NCI-H460 (cell line): Measurements from ENCODE around the gene ALKBH2. TPM values are rescaled to one million over a fixed set of nuclear protein-coding genes. Genes with fewer than 3 reads are reported as not detected.

Source experiments
- DNase-seq: peaks from one replicate; pipeline ENCODE4 v3.0.0-alpha.2; 2016; ENCODE audit warnings: low read depth; ENCODE audit errors: extremely low read depth
- polyA plus RNA-seq: library from polyadenylated mRNA; depleted of rRNA; stranded (reverse); fragments of >200 nt; gene quantifications from 2 replicates; pipeline ENCODE4 v1.2.3, GENCODE V29; 2014; cell fraction: nucleus; rRNA removed
- total RNA-seq: library from RNA; depleted of rRNA; stranded (reverse); fragments of >200 nt; shearing (Covaris generic); gene quantifications from 2 replicates; pipeline ENCODE4 v1.2.3, GENCODE V29; 2014; rRNA removed

ALKBH2 gene
- total RNA-seq: 26.1 and 35.1 TPM in 2 replicates
- 47.6 and 54.8 TPM in 2 replicates for polyA plus RNA-seq

DNA sequence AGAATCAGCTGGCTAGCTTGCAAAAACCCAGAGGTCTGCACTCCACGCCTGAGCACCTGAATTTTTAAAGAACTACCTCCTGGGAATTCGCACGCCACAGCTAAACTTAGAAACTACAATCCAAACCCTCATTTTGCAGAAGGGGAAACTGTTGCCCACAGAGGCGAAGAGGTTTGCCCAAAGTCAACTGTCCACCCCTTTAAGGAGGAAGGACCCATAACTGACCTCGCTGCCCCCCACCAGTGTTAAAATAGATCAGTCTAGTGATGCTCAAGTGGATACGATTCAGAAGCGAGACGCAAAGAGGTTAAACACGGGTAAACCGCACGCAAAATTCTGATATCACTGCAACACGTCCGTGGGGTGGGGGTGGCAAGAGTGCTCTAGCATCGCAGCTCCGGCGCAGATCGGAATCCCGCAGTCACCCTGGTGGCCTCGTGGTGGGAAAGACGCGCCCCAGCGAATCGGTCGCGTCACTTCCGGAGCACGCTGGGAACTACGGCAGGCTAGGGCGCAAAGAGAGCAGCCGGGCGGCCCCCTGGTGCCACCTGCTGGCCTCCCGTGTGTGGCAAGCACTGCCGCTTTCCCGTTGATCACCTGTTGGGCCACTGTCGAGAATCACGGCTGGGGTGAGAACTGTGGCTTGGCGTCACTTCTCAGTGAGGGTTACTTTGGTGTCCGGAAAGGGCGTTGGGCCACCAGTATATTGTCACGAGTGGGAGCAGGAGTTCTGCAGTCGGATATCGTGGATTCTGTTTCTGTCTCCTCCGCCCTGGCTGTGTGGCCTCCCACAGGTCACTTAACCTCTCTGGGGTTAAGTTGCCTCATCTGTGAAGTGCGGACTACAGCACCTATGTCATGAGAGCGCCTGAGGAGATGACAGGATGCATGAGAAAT lies at the start of gene ALKBH2:
Gene ALKBH2, minus strand, starts transcription at position 451 of the 897 bp plus-strand sequence. CDS start 686 bp downstream, outside the sequence.
- peak; percentile 90 for DNase-seq

DNA sequence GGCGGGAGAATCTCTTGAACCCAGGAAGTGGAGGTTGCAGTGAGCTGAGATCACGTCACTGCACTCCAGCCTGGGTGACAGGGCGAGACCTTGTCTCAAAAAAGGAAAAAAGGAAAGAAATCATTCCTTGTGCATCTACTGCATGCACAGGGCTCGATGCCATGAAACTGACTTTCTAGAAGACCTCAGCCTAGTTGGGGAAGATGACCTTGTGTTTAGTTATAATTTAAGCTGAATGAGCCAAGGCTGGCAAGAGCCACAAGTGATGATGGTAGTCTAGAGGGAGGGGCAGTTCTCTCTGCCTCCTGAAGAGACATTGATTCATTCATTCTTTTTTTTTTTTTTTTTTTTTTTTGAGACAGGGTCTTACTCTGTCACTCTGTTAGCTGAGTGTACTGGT lies 47.3 kb upstream of the ALKBH2 start:
- DNase-seq: no peak

DNA sequence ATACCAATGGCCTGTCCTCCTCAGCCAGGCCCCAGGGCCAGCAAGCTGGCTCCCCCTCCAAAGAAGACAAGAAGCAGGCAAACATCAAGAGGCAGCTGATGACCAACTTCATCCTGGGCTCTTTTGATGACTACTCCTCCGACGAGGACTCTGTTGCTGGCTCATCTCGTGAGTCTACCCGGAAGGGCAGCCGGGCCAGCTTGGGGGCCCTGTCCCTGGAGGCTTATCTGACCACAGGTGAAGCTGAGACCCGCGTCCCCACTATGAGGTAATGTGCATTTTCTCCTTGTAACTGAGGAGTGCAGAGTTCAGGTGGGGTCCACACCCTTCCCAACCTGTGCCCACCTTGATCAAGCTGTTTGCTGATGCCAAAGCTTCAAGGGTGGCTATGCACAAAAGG lies 46.5 kb upstream of the ALKBH2 start:
- DNase-seq: no peak

DNA sequence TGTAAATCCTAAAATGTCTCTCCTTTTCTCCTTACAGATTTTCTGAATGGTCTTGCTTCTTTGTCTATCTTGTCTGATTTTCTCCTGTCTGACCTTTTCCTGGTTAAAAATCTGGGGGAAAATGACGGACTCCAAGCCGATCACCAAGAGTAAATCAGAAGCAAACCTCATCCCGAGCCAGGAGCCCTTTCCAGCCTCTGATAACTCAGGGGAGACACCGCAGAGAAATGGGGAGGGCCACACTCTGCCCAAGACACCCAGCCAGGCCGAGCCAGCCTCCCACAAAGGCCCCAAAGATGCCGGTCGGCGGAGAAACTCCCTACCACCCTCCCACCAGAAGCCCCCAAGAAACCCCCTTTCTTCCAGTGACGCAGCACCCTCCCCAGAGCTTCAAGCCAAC lies 46.1 kb upstream of the ALKBH2 start:
- DNase-seq: no peak

DNA sequence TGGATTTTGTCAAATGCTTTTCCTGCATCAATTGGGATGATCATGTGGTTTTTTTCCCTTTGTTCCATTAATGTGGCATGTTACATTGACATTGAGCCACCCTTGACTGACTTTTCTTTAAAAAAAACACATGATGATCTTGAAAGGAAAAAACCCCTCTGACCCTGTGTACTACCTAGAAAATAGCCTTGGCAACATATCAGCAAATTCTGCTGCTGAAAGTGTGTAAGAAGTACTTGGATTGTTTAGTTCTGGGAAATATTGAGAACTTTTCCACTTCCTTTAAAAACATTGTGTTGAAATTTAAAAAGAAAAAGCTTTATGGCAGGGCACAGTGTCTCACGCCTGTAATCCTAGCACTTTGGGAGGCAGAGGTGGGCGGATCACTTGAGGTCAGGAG lies 43.8 kb upstream of the ALKBH2 start:
- DNase-seq: no peak

DNA sequence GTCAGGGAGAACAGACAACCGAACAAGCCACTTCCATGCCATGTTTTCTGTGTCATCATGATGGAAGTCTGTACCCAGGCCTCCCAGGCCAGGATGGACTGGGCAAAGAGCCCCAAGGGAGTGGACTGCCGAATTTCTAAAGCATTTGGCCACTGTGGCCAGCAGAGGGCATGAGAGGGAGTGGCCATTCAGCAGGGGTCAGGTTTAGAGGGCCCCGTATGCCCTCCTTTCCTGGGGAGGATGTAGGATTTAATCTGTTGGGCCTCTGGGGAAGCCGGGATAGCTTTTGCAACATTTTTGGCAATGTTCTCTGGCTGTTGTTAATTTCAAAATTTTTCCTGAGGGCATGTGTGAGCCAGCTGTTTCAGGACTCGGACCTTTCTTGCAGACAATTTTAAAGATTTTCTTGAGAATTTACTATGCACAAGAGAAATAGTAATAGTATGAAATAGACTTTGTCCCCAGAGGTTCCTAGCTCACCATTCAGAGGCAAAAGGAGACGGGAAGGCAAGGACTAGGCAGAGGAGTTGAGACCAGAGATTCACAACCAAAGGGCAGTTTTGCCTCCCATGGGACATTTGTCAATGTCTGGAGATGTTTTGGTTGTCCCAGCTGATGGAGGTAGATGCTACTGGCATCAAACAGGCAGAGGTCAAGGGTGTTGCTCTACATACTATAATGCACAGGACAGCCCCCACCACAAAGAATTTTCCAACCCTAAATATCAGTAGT lies 41.1 kb upstream of the ALKBH2 start:
- peak; percentile 18 for DNase-seq

DNA sequence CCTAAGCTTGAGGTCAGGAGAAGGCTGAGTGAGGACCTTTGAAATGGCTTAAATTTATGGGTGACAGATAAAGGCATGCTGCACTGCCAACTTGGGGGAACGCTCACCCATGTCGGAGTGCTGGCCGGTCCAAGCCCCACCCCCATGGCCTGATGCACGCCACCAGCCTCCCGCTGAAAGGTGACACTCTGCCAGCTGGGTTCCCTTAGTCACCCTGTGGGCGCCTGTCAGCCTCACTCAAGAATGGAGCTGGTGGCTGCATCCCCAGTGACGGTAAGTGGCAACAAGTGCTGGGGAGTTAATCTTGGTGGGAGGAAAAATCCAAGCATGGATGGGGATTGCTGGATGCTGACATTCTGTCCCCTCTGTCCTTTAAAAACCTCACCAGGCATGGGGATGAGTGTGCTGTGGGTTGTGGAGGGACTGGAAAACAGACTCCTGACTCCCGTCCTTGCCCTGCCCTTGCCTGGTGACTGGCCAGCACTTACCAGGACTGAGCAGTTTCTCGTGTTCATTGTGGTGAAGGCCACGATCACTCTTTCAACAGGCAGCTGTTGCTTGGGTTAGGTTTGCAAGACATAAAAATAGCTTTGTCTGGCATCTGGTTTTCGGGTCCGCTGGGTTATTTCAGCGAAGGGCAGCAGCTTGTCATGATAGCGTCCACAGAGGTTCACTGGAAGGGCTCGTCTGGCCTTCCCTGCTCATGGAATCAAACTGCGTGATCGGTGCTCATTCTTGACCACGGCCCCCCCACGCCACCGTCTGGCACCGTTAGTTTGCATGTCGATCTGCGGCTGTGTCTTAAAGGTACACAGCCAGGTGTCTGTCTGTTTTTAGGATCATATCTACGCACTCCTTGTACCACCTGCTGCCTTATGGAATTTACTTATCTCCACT lies 38.1 kb upstream of the ALKBH2 start:
- no peak for DNase-seq

DNA sequence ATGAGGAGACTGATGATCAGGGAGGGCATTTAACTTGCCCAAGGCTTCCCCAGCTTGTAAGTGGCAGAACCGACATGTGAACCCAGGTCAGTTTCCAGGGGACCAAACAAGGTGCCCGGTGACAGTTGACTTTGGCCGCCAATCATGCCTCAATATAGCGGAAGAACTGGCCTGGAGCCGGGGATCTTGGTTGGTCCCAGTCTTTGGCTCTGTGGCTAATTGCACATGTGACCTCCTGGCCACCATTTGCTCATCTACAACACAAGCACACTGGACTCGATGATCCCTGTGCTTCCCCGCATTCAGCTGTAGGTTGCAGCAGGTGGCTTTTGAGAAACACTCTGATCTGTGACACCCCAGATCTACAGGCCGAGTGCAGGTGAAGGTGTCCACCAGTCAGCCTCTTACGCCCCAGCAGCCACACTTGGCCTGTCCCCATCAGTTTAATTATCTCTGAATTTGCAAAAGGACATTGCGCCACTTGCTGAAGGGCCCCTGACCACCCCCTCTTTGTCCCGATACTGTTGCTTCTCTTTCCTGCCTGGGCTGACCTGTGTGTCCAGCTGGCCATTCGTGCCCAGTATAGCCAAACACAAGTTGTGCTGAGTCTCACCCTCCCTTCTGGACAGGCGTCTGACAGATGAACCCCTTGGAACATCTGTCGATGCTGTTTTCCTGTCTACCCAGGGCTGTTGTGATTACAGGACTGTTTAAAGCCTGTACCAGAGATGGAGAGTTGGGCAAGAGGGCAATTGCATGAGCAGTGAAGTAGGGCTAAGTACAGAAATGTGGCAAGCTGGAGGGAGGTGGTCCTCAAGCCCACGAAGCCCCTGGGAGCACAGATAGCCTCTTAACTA lies 37.3 kb upstream of the ALKBH2 start:
- no peak for DNase-seq

DNA sequence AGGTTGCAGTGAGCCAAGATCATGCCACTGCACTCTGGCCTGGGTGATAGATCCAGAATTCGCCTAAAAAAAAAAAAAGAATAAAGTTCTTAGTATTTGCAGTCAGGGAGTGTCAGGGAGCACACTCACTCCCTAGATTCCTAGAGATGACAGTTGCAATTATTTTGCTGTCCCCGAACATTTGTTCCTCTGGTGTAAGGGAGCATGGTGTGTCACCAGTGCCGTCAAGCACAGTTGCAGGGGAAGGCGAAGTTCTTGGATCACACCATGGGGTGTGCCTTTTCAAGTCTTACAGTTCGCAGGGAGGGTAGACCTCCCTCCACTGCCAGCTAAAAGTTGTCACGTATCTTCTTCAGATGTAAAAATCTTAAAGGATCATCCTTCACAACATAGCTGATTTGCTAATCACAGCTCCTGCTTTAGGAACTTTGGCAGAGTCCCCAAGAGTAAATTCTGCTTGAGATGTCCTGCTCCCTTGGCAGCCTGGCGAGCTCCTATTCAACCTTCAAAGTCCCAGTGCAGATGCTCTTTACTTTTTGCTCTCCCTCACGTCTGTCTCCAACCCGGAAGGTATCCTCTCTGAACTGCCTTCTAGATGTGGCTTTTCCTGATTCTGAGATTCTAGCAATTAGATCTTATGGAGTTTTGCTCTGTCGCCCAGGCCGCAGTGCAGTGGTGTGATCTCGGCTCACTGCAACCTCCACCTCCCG lies 34.4 kb upstream of the ALKBH2 start:
- no peak for DNase-seq

DNA sequence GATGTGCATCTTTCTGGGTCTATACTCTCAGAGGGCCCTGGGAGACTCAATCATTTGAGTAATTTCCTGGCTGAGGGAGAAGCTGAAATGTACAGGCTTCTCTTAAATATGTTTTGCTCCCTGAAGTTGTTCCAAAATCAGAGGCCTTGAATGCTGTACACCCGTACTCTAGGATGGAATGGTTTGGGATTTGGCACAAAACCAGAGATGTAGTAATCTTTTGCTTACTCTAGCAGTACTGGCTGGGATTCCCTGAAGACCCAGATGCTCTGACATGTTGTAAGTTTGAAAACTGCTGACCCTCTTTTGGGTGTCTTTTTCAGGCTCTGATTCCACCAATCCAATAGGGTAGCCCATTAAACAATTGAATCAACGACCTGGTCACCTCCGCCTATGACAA lies 33.5 kb upstream of the ALKBH2 start:
- no peak for DNase-seq

DNA sequence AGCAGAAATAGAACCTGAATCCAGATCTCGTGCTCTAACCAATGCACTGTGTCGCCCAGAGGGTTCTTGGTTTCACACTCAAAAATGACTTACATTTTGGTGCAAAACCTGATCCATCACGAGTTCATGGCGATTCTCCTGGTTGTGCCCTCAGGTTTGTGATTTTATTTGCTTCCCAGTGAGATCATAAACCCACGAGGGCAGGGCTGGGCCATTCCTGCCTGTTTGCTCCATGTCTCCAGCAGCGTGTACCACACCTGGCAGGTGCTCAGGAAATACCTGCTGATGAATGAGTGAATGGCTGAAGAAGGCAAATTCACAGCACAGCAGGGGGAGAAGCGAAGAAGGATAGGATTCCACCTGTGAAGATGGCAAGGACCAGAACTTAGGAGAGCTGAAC lies 32.5 kb upstream of the ALKBH2 start:
- no peak for DNase-seq

DNA sequence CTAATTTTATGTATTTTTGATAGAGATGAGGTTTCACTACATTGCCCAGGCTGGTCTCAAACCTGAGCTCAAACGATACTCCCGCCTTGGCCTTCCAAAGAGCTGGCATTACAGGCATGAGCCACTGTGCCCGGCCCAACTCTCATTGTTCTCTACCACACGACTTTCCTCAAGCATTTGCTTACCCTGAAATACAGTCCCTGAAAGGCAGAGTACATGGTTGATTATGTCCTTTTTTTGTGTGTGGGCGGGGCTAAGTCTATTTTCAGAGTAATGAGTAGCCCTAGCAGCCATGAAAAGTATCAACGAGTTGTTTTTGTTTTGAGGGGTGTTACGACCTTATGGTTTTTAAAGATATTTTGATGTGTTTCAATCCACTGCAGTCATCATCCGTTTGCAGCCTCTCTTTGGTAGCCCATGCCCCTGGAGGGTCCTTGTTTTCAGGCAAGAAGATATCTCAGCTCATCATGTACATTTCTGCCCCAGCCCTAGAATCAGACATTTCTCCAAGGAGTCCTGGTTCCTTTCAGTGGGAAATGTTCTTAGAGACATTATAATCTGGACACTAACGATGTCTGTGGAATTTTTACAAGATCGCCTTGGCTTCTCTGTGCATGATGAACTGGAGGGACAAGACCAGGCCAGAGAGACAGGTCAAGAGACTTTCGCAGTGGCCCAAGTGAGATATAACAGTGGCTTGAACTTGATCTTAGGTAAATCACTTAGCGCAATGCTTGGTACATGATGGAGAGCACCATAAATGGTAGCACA lies 31.8 kb upstream of the ALKBH2 start:
- DNase-seq: no peak

DNA sequence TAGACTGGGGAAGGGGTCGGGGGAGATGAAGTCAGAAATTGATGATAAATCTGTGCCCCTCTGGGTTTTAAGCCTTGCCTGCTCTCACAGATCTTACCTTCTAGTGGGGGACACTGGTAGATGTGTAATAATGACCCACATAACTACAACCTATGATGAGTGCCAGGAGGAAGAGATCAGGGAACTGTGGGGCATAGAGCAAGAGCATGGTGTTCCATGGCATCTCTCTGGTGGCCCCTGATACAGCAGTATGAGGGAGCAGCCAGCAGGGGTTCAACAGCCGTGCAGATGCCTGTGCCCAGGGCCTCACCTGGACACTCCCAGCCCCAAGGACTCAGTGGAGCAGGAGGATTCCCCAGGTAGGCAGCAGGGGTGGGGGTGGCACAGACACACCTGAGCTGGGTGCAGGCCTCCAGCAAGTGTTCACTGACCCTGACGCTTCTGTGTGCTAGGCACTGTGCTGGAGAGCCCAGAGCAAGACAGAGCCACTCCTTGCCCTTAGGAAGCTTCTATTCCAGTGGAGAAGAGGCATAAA lies 28.1 kb upstream of the ALKBH2 start:
- DNase-seq: no peak

DNA sequence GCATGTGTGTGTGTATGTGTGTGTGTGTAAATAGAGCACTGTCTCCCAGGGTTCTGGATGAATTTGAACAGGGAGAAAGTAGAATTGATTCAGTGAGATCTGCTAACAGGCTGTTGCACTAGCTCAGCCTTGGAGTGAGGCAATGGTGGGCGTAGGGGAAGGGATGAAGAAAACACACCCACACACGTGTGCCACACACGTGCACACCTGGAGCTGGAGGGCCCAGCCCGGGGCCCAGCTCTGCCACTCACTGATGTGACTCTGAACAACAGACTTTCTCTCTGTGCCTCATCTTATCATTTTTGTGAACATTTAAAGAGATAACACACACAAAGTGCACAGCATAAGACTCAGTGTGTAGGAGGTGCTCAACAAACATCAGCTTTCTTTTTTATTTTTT lies 27.3 kb upstream of the ALKBH2 start:
- DNase-seq: no peak

DNA sequence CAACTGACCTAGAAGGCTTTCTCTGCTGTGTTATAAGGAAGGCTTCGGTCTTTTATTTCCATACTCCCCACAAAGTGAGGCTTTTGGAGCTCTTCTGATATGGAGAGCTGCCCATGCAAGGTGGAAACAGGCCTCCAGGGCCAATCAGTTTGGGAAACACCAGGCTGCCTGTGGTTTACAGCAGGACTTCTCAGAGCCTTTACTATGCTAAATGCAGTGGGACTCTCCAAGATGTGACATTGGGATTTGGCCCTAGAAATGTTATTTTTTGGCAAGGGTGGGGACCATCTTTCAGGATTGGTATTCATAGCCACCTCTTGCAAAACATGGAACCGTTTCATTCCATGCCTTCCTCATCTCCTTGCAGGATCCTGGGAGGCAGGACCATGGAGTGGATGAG lies 26.8 kb upstream of the ALKBH2 start:
- no peak for DNase-seq

DNA sequence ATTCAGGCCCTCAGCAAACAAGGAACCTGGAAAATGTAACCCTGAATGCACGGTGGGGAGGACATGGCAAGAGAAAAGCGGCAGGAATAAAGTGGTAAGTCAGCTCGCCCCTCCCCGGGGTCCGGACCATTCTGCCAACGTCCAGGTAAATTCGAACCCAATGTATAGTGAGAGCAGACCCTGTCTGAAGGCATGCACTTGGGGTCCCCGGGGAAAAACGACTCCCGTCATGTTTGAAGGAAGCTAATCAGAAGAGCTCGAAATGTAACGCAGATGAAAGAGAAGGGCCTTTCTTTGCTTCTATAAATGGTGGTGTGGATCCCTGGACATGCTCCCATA lies 23.3 kb upstream of the ALKBH2 start:
- no peak for DNase-seq

DNA sequence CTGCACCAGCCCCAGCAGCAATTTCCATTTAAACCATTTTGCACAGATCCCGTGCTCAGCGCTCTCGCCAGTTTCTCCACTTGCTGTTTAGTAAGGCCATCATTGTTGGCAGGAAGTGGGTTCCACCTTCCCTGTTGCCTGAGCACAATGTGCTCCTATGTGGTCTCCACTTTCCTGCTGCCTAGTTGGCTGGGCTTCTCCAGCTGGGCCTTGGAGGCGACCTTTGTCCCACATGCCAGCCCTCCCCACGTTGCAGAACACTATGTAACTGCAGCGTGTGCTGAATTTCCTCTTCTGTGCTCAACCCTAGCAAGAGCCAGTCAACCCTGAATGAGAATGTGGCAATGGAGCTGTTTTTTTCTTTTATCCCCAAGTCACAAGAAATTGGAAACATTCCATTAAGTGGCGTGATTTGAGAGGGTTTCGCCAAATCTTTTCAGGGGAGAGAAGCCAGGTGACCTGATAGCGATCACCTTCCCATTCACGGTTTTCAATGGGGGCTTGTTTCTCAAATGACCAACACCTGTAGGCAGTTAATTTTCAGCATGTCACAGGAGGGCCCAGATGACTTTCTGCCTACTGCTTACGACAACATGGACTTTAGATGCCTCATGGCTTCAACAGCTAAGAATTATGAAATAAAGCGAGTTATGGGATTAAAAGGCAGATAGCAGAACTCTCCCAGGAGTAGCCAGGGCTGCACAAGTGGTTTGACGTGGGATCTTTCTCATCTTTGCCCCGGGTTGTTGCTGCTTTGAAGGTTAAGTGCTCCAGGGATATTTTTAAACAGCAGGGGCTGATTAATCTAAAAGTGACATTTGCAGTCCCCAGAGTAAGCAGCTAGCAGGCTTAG lies 22.7 kb upstream of the ALKBH2 start, which contains the start of gene ACACB:
Gene ACACB, plus strand, starts transcription at position 830 of the 853 bp plus-strand sequence. CDS start 22,819 bp downstream, outside the sequence.
- no peak for DNase-seq
